Central memory CD4-positive, alpha-beta T cell (primary cell): ENCODE data around the gene MRGPRF.

Experiments used
- DNase-seq: peaks from one replicate; pipeline ENCODE4 v3.0.0; 2022

Gene MRGPRF

DNA sequence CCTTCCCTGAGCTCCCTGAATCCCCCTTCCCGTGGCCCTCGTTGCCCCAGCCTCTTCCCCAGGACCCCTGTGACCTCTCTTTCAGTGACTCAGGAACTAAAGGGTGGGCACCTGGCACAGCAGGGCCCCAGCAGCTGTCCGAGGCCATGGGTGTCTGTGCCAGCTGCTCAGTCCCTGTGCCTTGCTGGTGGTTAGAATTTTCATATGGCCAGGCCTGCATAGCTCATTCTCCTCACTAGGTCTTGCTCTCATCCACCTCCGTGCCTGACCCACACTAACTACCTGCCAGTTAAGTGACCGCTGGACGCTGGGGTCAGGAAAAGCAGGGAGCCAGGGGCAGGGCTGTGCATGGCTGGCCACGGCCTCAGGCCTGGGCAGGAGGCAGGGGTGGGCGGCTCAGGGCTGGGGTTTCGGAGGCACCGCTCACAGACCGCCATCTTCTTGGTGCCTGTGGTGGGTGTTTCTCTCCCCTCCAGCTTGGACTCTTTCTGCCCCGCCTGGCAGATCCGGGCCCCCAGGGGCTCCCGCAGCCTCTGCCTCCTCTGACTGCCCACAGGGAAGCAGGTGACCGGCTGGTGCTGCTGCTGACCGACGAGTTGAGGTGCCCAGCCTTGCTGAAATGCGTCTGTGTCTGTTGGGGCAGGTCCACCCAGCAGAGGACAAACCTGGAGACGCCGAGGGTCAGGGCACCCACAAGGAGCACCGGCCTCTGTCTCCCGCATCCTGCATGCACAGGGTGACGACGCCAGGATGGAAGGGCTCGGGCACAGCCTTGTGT is 52.6 kb downstream of the MRGPRF start:
- DNase-seq, result no peak

DNA sequence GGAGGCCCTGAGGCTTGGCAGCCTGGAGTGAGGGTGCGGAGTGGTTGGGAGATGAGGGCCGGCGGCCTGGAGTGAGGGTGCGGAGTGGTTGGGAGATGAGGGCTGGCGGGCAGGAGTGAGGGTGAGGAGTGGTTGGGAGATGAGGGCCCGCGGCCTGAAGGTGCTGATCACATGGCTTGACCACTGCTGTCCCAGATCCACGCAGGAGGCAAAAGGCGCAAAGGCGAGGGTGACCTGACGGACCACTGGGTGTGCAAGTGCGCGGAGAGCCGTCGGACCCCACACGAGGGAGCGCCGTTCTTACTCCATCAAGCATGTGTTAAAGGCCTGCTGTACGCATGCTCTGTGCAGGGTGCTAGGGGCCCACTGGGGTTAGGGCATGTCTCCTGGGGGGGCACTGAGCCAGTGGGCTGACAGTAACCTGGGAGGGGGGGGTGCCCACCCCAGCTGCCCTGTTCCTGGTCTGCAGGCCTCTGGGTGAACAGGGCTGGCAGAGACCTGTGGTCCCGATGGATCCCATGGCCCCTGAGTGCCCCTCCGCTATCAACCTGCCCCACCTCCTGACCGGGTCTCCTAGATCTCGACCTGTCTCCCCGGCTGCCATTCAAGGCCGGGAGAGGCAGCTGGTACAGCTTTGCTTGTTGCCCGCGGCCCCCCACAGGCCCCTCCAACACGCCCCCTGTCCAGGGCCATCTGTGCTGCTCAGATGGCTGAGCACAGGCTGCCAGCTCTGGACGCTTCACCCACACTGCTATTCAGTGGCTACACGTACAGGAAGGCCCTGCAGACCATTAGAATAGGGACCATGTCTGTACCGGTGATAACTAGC is 53.4 kb downstream of the MRGPRF start:
- DNase-seq, result no peak

DNA sequence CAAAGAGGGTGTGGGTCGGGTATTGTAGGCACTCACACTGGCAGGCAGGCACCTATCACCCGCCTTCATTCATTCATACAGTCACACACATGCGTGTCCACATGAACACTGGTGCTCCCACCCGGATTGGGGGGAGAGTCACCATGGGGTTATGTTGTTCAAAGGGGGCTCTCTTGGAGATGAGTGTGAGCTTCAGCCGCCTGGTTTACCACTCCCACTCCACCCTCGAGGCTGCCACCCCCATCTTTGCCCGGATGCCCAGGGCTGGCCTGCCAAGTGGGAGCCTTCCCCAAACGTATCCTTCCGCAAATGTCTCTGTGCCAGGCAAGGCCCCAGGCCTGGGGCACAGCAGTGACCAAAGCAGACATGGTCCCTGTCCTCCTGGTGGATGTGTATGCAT is 54.8 kb downstream of the MRGPRF start:
- no peak for DNase-seq

DNA sequence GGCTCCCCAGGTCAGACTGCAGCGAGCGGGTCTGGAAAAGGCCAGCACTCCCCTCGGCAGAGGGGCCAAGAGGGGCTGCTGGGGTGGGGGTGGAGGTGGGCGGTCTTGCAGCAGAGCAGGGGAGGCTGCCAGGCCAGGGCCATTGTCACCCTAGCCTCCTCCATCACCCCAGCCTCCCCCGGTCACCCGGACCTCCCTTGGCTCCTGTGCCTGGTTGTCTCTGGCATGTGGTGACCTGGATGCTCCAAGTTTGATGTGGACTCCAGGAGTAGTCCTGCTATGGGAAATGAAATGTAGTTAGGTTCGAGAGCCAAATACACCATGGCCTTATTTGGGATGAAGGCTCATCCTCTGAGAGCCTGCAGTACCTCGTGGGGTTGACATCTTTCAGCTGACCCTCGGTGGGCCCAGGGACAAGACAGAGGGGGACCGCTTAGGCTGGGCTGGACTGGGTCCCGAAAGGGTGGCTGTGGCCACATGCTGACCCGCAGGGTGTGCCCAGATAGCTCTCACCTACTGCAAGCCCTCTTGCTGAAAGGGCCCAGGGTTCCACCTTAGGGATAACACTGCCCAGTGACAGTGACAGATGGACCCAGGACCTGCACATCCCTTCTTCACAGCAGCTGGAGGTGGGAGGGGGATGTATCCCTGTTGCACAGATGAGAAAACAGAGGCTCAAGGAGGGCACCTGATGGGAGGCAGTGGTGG is 56.3 kb downstream of the MRGPRF start:
- no peak for DNase-seq

DNA sequence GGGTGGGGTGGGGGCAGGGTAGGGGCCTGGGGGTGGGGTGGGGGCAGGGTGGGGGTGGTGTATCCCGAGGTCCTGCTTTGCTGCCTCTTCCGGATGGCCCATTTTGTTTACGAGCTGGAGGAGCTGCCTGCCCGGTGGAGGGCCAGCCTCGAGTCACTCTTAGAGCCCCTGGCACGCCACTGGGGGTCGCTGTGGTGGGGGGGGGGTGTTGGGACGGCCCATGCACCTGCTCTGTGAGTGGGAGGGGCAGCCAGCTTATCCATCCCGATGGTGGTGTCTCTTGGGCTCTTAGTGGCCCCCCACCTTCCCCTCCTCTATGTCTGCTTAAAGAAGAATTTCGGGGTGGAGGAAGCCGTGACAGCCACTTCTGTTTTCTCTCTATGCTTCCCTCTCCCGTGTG is 56.9 kb downstream of the MRGPRF start:
- DNase-seq, result no peak

DNA sequence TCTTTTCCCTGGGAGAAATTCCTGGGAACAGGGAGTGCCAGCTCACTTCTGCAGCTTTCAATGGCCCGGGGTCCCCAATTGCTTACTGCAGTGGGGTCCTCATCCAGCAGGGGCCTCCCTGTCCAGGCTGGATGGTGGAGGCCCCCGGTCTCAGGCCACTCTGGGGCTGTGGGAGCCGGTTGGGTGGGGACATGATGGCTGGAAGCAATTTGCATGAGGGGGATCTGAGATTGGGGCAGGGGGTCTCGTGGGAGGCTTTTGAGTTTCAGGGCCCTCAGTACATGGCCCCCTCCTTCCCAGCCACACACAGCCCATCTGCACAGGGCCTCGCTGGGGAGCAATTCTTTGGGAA is 57.5 kb downstream of the MRGPRF start:
- DNase-seq, result no peak

DNA sequence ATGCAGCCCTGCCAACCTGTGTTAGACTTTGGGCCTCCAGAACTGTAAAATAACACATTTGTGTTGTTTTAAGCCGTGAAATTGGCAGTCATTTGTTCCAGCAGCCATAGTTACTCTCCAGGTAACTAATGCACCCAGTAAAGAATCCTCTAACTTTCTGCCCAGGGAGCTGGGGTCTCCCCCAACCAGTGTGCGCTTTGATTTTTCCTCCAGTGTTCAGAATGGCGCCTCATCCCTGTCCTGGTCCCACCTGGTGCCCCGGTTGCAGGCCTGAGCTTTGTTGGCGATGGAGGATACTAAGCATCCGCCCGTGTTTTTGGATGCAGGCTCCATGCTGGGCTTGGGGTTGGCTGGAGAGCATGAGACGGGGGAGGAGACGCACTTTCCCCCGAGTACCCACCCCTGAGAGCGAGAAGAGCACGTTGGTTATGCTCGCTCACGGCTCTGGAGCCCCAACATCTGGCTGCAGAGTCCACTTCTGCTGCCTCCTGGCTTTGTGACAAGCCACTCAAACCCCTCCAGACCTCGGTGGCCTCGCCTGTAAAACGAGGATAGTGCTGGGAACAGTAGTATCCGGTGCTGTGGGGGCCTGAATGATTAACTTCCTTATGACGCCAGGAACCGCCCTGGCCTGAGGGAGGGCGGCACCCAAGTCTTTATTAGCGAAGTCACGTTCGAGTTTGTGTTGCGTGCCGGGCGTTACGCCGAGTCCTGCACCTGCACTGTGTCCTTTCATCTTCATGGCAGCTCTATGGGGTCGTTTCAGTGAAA is 58.0 kb downstream of the MRGPRF start:
- no peak for DNase-seq
